Type B pancreatic cell (in vitro differentiated cells): ENCODE data around the gene NPBWR2. TPM values are rescaled to one million over a fixed set of nuclear protein-coding genes. Genes with fewer than 3 reads are reported as not detected.

ENCODE experiments used
- DNase-seq: peaks from one replicate; pipeline ENCODE4 v3.0.0; 2021; ENCODE audit warnings: mixed read lengths; ENCODE audit not compliant: unreplicated experiment; ENCODE audit errors: extremely low spot score
- H3K27ac Mint-ChIP-seq: 2 replicates; pipeline ENCODE4 v1.8.0; 2021; ENCODE audit warnings: mild to moderate bottlenecking, mixed read lengths
- H3K27me3 Mint-ChIP-seq: 2 replicates; pipeline ENCODE4 v1.8.0; 2021; ENCODE audit warnings: mixed read lengths
- H3K36me3 Mint-ChIP-seq: 2 replicates; pipeline ENCODE4 v1.8.0; 2021; ENCODE audit warnings: mixed read lengths
- H3K4me1 Mint-ChIP-seq: one replicate; pipeline ENCODE4 v1.8.0; 2021; ENCODE audit warnings: mixed read lengths; ENCODE audit not compliant: unreplicated experiment
- H3K4me3 Mint-ChIP-seq: 2 replicates; pipeline ENCODE4 v1.8.0; 2021; ENCODE audit warnings: mild to moderate bottlenecking, mixed read lengths
- H3K9me3 Mint-ChIP-seq: 2 replicates; pipeline ENCODE4 v1.8.0; 2021; ENCODE audit warnings: mixed read lengths
- CTCF ChIP-seq: fragments of 200-600 bp; sonication (generic); conservative IDR thresholded peaks from 2 replicates; pipeline ENCODE4 v1.5.0; 2021; ENCODE audit warnings: antibody characterized with exemption, mild to moderate bottlenecking
- total RNA-seq: library from RNA; stranded (reverse); gene quantifications from 2 replicates; pipeline ENCODE4 v1.2.1, GENCODE V29; 2021; ENCODE audit warnings: low replicate concordance

Gene NPBWR2
- total RNA-seq, 1 donor from 2014 or later: not detected

- no peaks in the 10 kb centered on the region for H3K9me3 Mint-ChIP-seq
- TF ChIP-seq CTCF: no peak
- no peak overlapping the region for H3K27ac Mint-ChIP-seq
- peaks cover 8% of the 10 kb centered on the region for H3K4me1 Mint-ChIP-seq
- H3K27me3 Mint-ChIP-seq: peaks cover 74% of the 10 kb centered on the region
- no peak for DNase-seq
- H3K4me3 Mint-ChIP-seq: no peak overlapping the region
- no peaks in the 10 kb centered on the region for H3K36me3 Mint-ChIP-seq
These were observed 20.6 kb downstream of the NPBWR2 start for GRCh38 chr20:64086801-64087200.

GRCh38 chr20:64084685-64085152 is 22.6 kb downstream of the NPBWR2 start:
- Mint-ChIP-seq H3K4me3 (peak overlapping the region; percentile 92), H3K27me3 (peaks cover 70% of the 10 kb centered on the region), H3K36me3 (no peaks in the 10 kb centered on the region), H3K4me1 (peaks cover 18% of the 10 kb centered on the region), H3K27ac (no peak overlapping the region), H3K9me3 (no peaks in the 10 kb centered on the region)
- no peak for TF ChIP-seq CTCF
- no peak for DNase-seq

- no peaks in the 10 kb centered on the region for H3K36me3 Mint-ChIP-seq
- no peaks in the 10 kb centered on the region for H3K9me3 Mint-ChIP-seq
- peaks cover 63% of the 10 kb centered on the region for H3K27me3 Mint-ChIP-seq
- peaks cover 19% of the 10 kb centered on the region for H3K4me1 Mint-ChIP-seq
- no peak for DNase-seq
- peak within 1 kb of the TSS; percentile 92 for H3K4me3 Mint-ChIP-seq
- H3K27ac Mint-ChIP-seq: no peak within 1 kb of the TSS
- peak; percentile 3 for TF ChIP-seq CTCF
These were observed 23.3 kb downstream of the NPBWR2 start, which contains the start of gene LKAAEAR1 for GRCh38 chr20:64083804-64084684. Gene LKAAEAR1 (minus strand): TSS chr20:64084398. CDS start chr20:64084219, 179 bp downstream.

GRCh38 chr20:64083378-64083803 is 24.0 kb downstream of the NPBWR2 start:
- peak overlapping the region; percentile 76 for H3K4me3 Mint-ChIP-seq
- no peaks in the 10 kb centered on the region for H3K36me3 Mint-ChIP-seq
- H3K27ac Mint-ChIP-seq: no peak overlapping the region
- no peaks in the 10 kb centered on the region for H3K9me3 Mint-ChIP-seq
- H3K4me1 Mint-ChIP-seq: peaks cover 22% of the 10 kb centered on the region
- TF ChIP-seq CTCF: peak; percentile 75
- peaks cover 57% of the 10 kb centered on the region for H3K27me3 Mint-ChIP-seq
- no peak for DNase-seq

- no peak for TF ChIP-seq CTCF
- Mint-ChIP-seq H3K4me1 (peaks cover 22% of the 10 kb centered on the region), H3K4me3 (peak overlapping the region; percentile 76), H3K9me3 (no peaks in the 10 kb centered on the region), H3K27me3 (peaks cover 52% of the 10 kb centered on the region), H3K27ac (no peak overlapping the region), H3K36me3 (no peaks in the 10 kb centered on the region)
- DNase-seq: no peak
These were observed 24.5 kb downstream of the NPBWR2 start for GRCh38 chr20:64082820-64083377.
